Measurements from ENCODE around the gene CYP26B1.

Gene CYP26B1

DNA sequence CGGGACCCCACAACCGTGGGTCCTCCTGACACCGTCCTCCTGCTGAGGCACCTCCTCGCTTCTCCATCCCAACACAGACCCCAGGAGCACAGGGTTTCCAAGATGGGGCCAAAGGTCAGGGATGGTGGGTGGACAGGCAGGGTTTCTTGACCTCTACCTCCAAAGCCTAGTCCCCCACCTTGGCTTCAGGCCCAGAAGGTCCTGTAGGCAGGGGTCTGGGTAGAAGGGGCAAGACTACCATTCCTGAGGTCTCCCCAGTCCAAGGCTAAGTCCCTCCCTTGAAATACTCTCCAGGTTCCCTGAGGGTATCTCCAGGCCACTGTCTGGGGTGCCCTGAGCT lies 7.1 kb downstream of the CYP26B1 start:
- TF ChIP-seq ZNF274 (IDR thresholded peaks at IDR 0.05; ENCODE audit: low read depth, low read length): no peak
- H3K4me3 ChIP-seq (ENCODE audit: low read length): no peak overlapping the region

DNA sequence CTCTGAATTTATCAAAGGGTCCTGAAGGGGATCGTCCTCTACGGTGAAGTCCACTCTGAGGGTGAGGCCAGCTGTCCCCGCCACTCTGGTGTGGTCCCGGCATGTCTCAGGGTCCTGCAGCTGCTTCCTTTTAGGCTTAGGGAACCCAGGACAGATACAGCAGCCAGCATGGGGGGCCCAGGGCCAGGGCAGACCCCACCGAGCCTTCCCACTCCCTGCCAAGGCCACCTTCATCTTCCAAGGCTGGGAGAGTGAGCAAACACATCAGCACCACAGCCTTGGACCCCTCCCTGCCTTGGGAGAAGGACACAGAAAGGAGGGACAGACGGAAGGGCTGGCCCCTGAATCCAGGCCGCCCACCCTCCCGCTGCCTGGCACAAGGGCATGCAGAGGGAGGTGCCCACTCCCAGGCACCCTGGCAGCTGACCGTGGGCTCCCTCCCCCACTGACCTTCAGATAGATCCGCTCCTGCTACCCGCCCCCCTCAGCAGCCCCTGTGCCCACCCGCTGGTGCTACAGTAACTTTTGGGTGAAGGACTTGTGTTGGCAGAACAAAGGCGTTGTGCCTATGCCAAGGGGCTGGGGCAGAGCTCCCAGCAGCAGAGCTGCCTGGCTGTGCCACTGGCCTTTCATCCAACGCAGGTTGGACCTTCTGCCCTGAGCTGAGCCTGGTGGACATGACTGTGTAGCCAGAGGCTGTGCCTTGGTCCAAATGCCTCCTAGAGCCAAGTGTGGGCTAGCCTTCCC lies 7.6 kb downstream of the CYP26B1 start:
- H3K4me3 ChIP-seq (ENCODE audit: low read length): no peak overlapping the region
- TF ChIP-seq ZNF274 (IDR thresholded peaks at IDR 0.05; ENCODE audit: low read depth, low read length): no peak

DNA sequence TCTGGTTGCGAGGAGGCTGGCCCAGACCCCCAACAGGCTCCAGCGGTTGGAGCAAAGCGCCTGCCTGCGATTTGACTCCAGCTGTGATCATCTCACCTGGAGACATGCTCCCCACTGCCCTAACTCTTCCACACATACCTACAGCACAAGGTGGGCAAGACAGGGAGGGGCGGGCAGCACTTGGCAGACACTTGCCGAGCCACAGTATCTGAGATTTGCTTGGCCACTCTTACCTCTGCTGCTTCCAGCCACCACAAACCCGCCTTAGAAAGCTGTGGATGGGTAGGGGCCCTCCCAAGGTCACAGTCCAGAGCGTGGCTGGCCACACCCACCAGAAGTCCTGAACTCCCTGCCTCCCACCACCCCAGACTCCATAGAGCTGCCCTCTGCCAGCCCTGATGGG lies 8.2 kb downstream of the CYP26B1 start:
- no peak overlapping the region for H3K4me3 ChIP-seq (ENCODE audit: low read length)
- no peak for TF ChIP-seq ZNF274 (IDR thresholded peaks at IDR 0.05; ENCODE audit: low read depth, low read length)

DNA sequence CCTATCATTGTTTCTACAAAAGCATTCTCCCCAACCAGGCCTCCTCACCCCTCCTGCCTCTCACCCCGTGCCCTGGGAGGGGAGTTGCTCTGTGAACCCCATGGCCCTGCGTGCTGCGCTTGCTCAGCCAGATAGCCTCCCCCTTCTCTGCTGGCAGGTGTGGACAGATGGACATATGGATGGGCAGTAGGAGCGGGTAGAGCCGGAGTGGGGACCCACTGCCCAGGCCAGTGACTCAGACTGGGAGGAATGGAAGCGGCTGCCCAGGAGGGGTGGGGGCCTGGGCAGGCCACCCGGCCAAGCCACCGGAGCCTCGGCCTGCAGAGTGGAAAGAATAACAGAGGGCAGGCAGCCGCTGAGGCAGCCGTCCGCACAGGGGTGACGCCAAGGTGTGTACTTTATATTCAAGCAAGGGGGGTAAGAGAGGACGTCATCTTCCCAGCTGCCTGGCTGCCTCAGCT lies 8.7 kb downstream of the CYP26B1 start:
- TF ChIP-seq ZNF274 (IDR thresholded peaks at IDR 0.05; ENCODE audit: low read depth, low read length): no peak
- no peak overlapping the region for H3K4me3 ChIP-seq (ENCODE audit: low read length)

DNA sequence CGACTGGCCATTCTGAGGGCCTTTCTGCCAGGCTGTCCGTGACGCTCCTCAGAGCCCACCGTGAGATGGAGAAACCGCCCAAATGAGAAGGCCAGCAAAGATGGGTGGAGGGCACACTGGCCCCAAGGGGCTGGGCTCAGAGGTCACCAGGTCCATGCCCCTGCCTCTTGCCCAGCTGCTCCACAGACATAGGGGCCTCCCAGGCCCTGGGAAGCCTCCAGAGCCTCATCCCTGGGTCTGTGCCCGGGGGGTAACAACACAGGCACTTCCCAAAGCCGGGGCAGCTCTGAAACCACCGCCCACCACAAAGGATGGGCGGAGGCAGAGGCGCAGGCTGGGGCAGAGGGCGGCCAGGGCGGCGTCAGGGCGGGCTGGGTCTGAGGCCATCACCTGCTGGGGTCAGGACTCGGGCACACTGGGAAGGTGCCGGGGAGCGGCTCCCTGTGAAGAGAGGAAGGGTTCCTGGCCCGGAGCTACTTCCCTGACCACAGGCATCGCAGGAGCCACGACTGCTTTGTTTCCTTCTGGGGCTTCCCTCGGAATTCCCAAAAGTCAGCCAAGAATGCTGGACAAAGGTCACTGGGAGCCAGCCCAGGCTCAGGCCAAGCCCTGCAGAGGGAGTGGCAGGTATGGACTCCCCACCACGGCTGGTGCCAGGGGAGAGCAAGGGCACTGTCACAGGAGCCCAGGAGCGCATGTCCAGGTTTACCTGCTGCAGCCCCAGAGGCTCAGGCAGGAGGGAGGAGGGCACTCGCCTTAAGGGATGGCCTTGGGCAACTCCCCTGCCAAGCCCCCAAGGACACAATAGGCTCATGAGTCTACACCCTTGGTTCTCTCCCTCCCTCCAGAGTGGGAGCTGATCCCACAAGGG lies 9.4 kb downstream of the CYP26B1 start:
- TF ChIP-seq ZNF274 (IDR thresholded peaks at IDR 0.05; ENCODE audit: low read depth, low read length): no peak
- H3K4me3 ChIP-seq (ENCODE audit: low read length): no peak overlapping the region

DNA sequence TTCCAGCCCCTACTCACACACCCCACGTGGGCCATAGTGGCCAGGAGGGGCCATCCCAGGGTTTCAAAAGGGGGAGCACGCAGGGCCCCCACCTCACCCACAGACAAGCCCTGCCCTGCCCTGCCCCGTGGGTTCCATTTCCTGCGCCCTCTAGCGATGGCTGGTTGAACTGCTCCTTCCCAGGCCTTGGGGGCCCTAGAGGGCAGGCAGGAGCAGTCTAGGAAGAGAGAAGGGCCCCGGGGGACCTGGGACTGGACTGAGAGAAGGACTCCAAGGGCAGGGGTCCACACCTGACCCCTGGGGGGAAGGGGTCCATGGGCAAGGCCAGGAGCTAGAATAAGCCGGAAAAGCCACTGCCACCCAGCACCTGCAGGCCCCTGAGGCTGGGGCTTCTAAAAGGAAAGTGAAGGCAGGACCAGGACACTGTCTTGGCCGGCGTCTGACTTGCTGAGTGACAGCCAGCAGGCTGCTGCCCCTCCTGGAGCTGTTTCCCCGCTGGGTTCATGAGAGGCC lies 10.1 kb downstream of the CYP26B1 start:
- H3K4me3 ChIP-seq (ENCODE audit: low read length): no peak overlapping the region
- no peak for TF ChIP-seq ZNF274 (IDR thresholded peaks at IDR 0.05; ENCODE audit: low read depth, low read length)

DNA sequence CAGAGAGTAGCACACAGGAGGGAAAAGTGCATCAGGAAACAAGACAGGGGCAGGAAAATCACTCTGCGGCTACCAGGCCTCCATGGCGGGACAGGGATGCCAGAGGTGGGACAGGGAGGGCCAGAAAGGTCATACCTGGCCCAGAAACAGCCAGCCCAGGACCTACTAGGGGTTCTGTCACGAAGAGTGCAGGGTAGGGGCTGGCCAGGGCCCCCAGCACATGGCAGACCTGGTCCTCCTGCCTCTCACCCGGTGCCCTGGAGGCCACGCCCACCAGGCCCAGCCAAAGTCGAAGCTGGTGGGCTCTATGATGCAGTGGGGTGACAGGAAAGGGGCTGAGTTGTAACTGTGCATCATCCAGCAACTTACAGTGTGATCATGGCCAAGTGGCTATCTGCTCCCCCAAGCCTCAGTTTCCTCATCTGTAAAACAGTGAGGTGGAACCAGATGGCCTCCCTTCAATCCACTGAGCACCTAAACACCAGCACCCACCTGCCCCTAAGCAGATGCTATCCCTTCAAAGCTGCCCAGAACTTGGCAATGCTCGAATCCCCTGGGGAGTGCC lies 10.6 kb downstream of the CYP26B1 start:
- no peak overlapping the region for H3K4me3 ChIP-seq (ENCODE audit: low read length)
- TF ChIP-seq ZNF274 (IDR thresholded peaks at IDR 0.05; ENCODE audit: low read depth, low read length): no peak

DNA sequence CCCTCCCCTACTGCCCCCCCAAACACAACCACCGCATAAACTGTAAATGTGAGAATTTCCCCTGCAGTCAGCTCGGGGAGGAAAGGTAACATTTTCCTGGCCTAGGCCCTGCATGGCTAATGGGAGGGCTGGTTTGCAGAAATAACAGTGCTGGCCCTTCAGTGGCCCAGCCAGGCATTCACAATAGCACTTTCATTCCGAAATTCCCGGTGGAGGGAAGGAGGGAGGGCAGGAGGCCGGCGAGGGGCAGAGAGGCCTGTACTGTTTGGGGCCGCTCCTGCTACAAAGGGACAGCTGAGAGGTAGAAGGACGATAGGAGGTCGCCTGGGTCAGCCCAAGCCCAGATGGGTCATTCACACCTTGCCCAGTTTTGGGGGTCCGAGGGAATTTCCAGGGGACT lies 11.3 kb downstream of the CYP26B1 start:
- H3K4me3 ChIP-seq (ENCODE audit: low read length): no peak overlapping the region
- TF ChIP-seq ZNF274 (IDR thresholded peaks at IDR 0.05; ENCODE audit: low read depth, low read length): no peak

DNA sequence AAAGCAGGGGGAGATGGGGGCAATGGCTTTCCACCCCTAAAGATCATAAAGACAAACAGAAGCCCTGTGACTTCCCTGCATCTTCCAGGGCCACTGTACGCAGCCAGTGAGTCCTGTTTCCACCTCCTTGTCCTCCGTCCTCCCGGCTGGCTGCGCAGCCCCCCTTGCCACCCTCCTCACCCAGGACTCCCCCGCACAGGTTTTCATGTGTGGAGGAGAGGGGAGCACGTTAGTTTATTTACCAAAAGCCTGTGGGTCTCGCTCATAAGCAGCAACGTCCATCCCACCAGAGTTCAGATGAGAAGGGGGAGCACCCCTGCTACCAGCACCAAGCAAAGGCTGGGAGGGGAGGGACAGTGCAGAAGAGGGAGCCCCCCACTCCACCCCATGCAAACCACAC lies 11.7 kb downstream of the CYP26B1 start:
- no peak for TF ChIP-seq ZNF274 (IDR thresholded peaks at IDR 0.05; ENCODE audit: low read depth, low read length)
- no peak overlapping the region for H3K4me3 ChIP-seq (ENCODE audit: low read length)

DNA sequence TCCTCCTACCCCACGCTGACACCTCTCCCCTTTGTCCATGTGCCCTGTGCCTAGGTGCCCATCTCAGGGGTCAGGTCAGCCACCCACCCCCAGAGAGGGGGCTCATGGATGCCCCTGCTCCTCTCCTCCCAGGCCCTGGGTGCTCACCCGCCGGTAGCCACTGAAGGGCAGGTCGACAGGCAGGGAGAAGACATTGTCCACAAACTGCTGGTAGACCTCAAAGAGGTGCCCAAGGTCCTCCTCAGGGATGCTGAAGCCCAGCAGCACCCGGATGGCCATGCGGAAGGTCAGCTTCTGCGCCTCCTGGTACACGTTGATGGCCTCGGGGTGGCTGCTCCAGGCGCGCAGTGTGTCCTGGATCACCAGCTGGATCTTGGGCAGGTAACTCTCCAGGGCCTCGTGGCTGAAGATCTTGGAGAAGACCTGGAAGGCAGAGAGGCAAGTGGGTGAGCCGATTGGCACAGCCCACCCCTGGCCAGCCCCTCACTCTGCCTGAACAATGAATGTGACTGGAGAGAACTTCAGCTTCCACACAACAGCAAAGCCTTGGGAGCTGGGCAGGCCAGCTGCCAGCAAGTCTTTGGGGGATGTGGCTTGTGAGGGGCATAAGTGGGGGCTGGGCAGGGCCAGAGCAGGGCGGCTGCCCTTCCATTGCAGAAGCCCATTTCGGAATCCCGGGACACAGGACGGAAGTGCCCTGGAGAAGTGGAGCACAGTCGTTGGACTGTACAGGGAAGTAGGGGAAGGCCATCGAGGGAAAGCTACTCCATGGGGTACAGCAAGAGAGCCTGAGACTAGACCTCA lies 12.5 kb downstream of the CYP26B1 start:
- H3K4me3 ChIP-seq (ENCODE audit: low read length): no peak overlapping the region
- TF ChIP-seq ZNF274 (IDR thresholded peaks at IDR 0.05; ENCODE audit: low read depth, low read length): no peak

DNA sequence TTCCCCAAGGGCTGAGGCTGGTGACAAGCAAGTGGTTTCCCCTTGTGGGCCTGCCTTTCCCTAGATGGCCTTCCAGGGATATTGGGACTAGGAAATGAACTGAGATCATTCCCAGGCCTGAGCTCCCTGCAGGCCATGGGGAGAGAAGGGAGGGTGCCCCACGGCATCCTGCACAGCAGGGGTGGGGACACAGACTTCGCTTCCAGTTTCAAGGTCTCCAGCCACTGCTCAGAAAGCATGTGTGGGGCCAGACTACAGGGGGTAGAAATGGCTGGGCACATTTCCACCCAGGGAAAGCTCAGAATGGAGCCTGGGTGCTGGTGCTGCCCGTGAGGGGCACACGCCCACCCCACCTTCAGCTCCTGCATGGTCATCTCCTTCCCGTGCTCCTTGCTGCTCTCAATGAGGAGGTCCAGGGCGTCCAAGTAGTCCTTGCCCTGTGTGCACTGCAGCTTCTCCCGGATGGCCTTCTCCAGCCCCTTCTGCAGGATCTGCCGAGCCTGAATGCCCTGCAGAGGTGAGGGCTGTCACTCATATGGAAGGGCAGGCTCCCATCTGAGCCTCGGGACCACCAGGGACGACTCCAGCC lies 13.2 kb downstream of the CYP26B1 start:
- H3K4me3 ChIP-seq (ENCODE audit: low read length): no peak overlapping the region
- no peak for TF ChIP-seq ZNF274 (IDR thresholded peaks at IDR 0.05; ENCODE audit: low read depth, low read length)

DNA sequence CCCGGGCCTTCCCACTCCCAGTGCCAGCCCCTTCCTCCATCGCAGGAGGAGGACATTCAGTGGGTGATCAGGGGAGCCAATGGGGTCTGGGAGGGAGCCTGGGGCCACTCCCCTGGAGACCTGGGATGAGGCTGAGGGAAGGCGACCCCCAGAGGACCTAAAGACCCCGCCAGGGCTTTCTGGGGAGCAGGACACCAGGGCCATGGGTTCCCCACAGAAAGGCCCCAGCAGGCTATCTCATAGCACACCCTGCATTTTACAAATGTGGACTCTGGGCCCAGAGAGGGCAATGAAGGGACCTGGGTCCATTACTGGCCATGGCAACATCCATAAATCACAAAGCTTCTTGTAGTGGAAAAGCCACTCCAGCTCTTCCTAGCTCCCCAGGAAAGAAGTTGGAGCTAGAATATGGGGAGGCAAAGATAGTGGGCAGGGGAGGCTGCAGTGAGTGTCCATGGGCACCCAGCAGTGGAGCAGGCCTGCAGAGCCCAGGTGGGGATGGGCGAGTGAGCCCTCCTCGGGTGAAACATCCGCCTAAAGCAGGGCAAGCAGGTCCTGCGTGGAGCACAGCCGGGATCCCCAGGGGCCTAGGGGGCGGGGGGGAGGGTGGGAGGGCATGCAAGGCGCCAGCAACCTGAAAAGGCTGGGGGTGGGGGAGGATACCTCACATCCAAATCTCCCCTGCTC lies 13.8 kb downstream of the CYP26B1 start:
- TF ChIP-seq ZNF274 (IDR thresholded peaks at IDR 0.05; ENCODE audit: low read depth, low read length): no peak
- no peak overlapping the region for H3K4me3 ChIP-seq (ENCODE audit: low read length)

All from GM08714 (cell line).